Neural progenitor cell (in vitro differentiated cells): ENCODE results near the gene NRP1. TPM values are rescaled to one million over a fixed set of nuclear protein-coding genes. Genes with fewer than 3 reads are reported as not detected.
A peak's percentile ranks its signal among the peaks of the same experiment; 100 is the strongest.

Experiments
- DNase-seq: peaks from one replicate; pipeline ENCODE4 v3.0.0-alpha.2; 2016; ENCODE audit warnings: low spot score
- H2AFZ ChIP-seq: fragments of 200-600 bp; sonication (generic); replicated peaks from 2 replicates; pipeline ENCODE4 v1.6.1; 2016; ENCODE audit warnings: antibody characterized with exemption
- H3F3A ChIP-seq: fragments of 200-600 bp; sonication (generic); 2 replicates; pipeline ENCODE4 v1.6.1; 2016; ENCODE audit warnings: antibody characterized with exemption, low read depth
- H3K27ac ChIP-seq: fragments of 200-600 bp; sonication (generic); 2 replicates; pipeline ENCODE4 v1.5.1; 2016; ENCODE audit warnings: mild to moderate bottlenecking
- H3K27me3 ChIP-seq: fragments of 200-600 bp; sonication (generic); 2 replicates; pipeline ENCODE4 v1.6.1; 2016; ENCODE audit warnings: mild to moderate bottlenecking, moderate library complexity
- H3K36me3 ChIP-seq: fragments of 200-600 bp; sonication (generic); 2 replicates; pipeline ENCODE4 v1.5.1; 2016
- H3K4me1 ChIP-seq: fragments of 200-600 bp; sonication (generic); 2 replicates; pipeline ENCODE4 v1.6.1; 2016; ENCODE audit warnings: mixed run types
- H3K4me2 ChIP-seq: fragments of 200-600 bp; sonication (generic); 2 replicates; pipeline ENCODE4 v1.6.1; 2016
- H3K4me3 ChIP-seq: fragments of 200-600 bp; sonication (generic); 2 replicates; pipeline ENCODE4 v1.5.1; 2016
- H3K79me2 ChIP-seq: fragments of 200-600 bp; sonication (generic); 2 replicates; pipeline ENCODE4 v1.6.1; 2016; ENCODE audit warnings: low read depth
- H3K9ac ChIP-seq: fragments of 200-600 bp; sonication (generic); 2 replicates; pipeline ENCODE4 v1.6.1; 2016
- H3K9me3 ChIP-seq: fragments of 200-600 bp; sonication (generic); 2 replicates; pipeline ENCODE4 v1.5.1; 2016; ENCODE audit warnings: low read depth
- H4K20me1 ChIP-seq: fragments of 200-600 bp; sonication (generic); 2 replicates; pipeline ENCODE4 v1.6.1; 2016; ENCODE audit warnings: low read depth
- H3K27ac Mint-ChIP-seq: 3 replicates; pipeline ENCODE4 v1.8.0; 2021; ENCODE audit warnings: mixed read lengths
- H3K27me3 Mint-ChIP-seq: 2 replicates; pipeline ENCODE4 v1.8.0; 2022; ENCODE audit warnings: low read depth, mild to moderate bottlenecking, inconsistent platforms, moderate library complexity, mixed read lengths; ENCODE audit not compliant: insufficient read depth
- H3K36me3 Mint-ChIP-seq: 3 replicates; pipeline ENCODE4 v1.8.0; 2021; ENCODE audit warnings: mixed read lengths
- H3K4me1 Mint-ChIP-seq: 3 replicates; pipeline ENCODE4 v1.8.0; 2021; ENCODE audit warnings: mixed read lengths
- H3K4me3 Mint-ChIP-seq: 3 replicates; pipeline ENCODE4 v1.8.0; 2021; ENCODE audit warnings: mild to moderate bottlenecking, moderate library complexity, mixed read lengths
- H3K9me3 Mint-ChIP-seq: 3 replicates; pipeline ENCODE4 v1.8.0; 2020; ENCODE audit warnings: mixed read lengths
- CTCF ChIP-seq: fragments of 200-600 bp; sonication (generic); IDR thresholded peaks from 2 replicates; pipeline ENCODE4 v1.5.1; 2017; ENCODE audit warnings: antibody characterized with exemption, mild to moderate bottlenecking
- EZH2 ChIP-seq: fragments of 200-600 bp; sonication (generic); IDR thresholded peaks from 2 replicates; pipeline ENCODE4 v1.6.1; 2017; ENCODE audit warnings: antibody characterized with exemption, mild to moderate bottlenecking, moderate library complexity
- EZH2phosphoT487 ChIP-seq: fragments of 200-600 bp; sonication (generic); IDR thresholded peaks from 2 replicates; pipeline ENCODE4 v1.6.1; 2017; ENCODE audit warnings: antibody characterized with exemption
- total RNA-seq: library from RNA; depleted of rRNA; stranded (reverse); fragments of >200 nt; gene quantifications from 2 replicates; pipeline ENCODE4 v1.2.3, GENCODE V29; 2015; ENCODE audit warnings: low replicate concordance

The NRP1 gene
- total RNA-seq, 1 donor from 2014 or later = 1.9 TPM

GRCh38 chr10:33155720-33156638 is 178.5 kb downstream of the NRP1 start:
- H3K4me3 ChIP-seq = no peak overlapping the region
- no peaks in the 10 kb centered on the region for H4K20me1 ChIP-seq
- no peaks in the 10 kb centered on the region for H3K36me3 Mint-ChIP-seq
- peaks cover 2% of the 10 kb centered on the region for H3K27me3 Mint-ChIP-seq
- no peaks in the 10 kb centered on the region for H3K9me3 ChIP-seq
- peaks cover 2% of the 10 kb centered on the region for H3K4me1 Mint-ChIP-seq
- no peak overlapping the region for H3K27ac ChIP-seq
- H3K4me1 ChIP-seq = peaks cover 6% of the 10 kb centered on the region
- H3K27ac Mint-ChIP-seq = no peak overlapping the region
- H3K79me2 ChIP-seq = no peaks in the 10 kb centered on the region
- no peaks in the 10 kb centered on the region for H3F3A ChIP-seq
- no peaks in the 10 kb centered on the region for H3K36me3 ChIP-seq
- TF ChIP-seq EZH2phosphoT487 (no peak), EZH2 (no peak), CTCF (peak; percentile 61)
- H3K27me3 ChIP-seq = no peaks in the 10 kb centered on the region
- H3K4me2 ChIP-seq = no peak overlapping the region
- H3K9ac ChIP-seq = no peak overlapping the region
- no peaks in the 10 kb centered on the region for H3K9me3 Mint-ChIP-seq
- H3K4me3 Mint-ChIP-seq = no peak overlapping the region
- peak overlapping the region; percentile 83 for H2AFZ ChIP-seq
- peak; percentile 25 for DNase-seq

DNA sequence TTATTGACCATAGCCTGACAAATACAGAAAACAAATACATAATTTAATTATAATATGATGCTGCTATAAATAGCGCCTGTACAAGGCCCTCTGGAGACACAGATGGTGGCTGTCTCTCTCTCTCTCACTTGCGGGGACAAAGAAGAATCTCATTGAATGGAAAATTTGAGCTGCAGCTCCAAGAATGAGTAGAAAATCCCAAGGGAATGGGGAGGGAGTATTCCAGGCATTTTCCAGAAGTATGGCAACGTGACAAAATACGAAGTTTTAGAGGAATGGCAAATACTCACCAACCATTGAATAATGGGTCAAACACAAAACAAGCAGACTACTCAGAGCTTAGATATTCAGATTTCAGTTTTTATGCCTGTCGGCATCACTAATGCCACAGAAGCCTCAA is 179.9 kb downstream of the NRP1 start:
- Histone ChIP-seq H3K4me3 (no peak overlapping the region), H3K27me3 (no peaks in the 10 kb centered on the region), H3K79me2 (no peaks in the 10 kb centered on the region), H3K4me2 (no peak overlapping the region), H3K9me3 (no peaks in the 10 kb centered on the region), H3K4me1 (peaks cover 6% of the 10 kb centered on the region), H2AFZ (no peak overlapping the region), H3F3A (no peaks in the 10 kb centered on the region), H3K36me3 (no peaks in the 10 kb centered on the region), H3K27ac (no peak overlapping the region), H4K20me1 (no peaks in the 10 kb centered on the region), H3K9ac (no peak overlapping the region)
- no peak for DNase-seq
- TF ChIP-seq EZH2 = no peak
- no peak for TF ChIP-seq CTCF
- TF ChIP-seq EZH2phosphoT487 = no peak
- Mint-ChIP-seq H3K36me3 (no peaks in the 10 kb centered on the region), H3K9me3 (no peaks in the 10 kb centered on the region), H3K27ac (no peak overlapping the region), H3K27me3 (peaks cover 2% of the 10 kb centered on the region), H3K4me3 (no peak overlapping the region), H3K4me1 (no peaks in the 10 kb centered on the region)

DNA sequence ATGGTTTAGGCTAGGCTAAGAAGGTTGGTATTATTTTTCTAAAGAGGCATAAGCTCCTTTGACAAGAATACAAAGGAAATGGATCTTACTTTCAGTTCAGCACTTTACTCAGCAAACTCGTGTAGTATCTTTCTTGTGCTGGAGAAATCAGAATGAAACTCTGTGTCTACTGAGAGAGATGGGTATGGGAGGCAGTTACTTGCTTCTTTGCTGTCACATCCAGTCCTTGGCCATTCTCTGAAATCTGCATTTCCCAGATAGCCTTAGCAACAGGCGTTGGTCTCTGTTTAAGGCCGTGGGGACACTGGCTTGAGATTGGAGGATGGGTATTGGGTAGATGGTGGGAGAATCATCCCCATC is 180.5 kb downstream of the NRP1 start:
- Histone ChIP-seq H3K9ac (no peak overlapping the region), H2AFZ (peak overlapping the region; percentile 45), H3K36me3 (no peaks in the 10 kb centered on the region), H3K79me2 (no peaks in the 10 kb centered on the region), H3K4me2 (no peak overlapping the region), H3K9me3 (no peaks in the 10 kb centered on the region), H3K4me1 (peaks cover 6% of the 10 kb centered on the region), H3F3A (no peaks in the 10 kb centered on the region), H3K27ac (no peak overlapping the region), H3K27me3 (no peaks in the 10 kb centered on the region), H4K20me1 (no peaks in the 10 kb centered on the region), H3K4me3 (no peak overlapping the region)
- DNase-seq = no peak
- Mint-ChIP-seq H3K27ac (no peak overlapping the region), H3K36me3 (no peaks in the 10 kb centered on the region), H3K4me3 (no peak overlapping the region), H3K27me3 (peaks cover 2% of the 10 kb centered on the region), H3K4me1 (no peaks in the 10 kb centered on the region), H3K9me3 (no peaks in the 10 kb centered on the region)
- TF ChIP-seq EZH2phosphoT487 = no peak
- no peak for TF ChIP-seq EZH2
- no peak for TF ChIP-seq CTCF
